SJCRH30 (cell line): ENCODE measurements around the gene NUB1. TPM values are rescaled to one million over a fixed set of nuclear protein-coding genes. Genes with fewer than 3 reads are reported as not detected.
A peak's percentile ranks its signal among the peaks of the same experiment; 100 is the strongest.

Source experiments
- DNase-seq, 2 experiments: peaks; one replicate each; pipeline ENCODE4 v3.0.0-alpha.2; 2015 to 2020
- H3K27ac ChIP-seq: fragments of 250-450 bp; sonication (Bioruptor Pico); 2 replicates; pipeline ENCODE4 v1.5.1; 2020; ENCODE audit warnings: mild to moderate bottlenecking, moderate library complexity
- H3K27me3 ChIP-seq: fragments of 250-450 bp; sonication (Bioruptor Pico); 2 replicates; pipeline ENCODE4 v1.5.1; 2020; ENCODE audit warnings: mild to moderate bottlenecking, moderate library complexity
- H3K36me3 ChIP-seq: fragments of 250-450 bp; sonication (Bioruptor Pico); 2 replicates; pipeline ENCODE4 v1.5.1; 2020; ENCODE audit warnings: mild to moderate bottlenecking, moderate library complexity
- H3K4me1 ChIP-seq: fragments of 250-450 bp; sonication (Bioruptor Pico); 2 replicates; pipeline ENCODE4 v1.5.1; 2020; ENCODE audit warnings: mild to moderate bottlenecking, moderate library complexity
- H3K4me3 ChIP-seq: fragments of 250-450 bp; sonication (Bioruptor Pico); 2 replicates; pipeline ENCODE4 v1.5.1; 2020; ENCODE audit warnings: mild to moderate bottlenecking, moderate library complexity
- H3K9me3 ChIP-seq: fragments of 250-450 bp; sonication (Bioruptor Pico); replicated peaks from 2 replicates; pipeline ENCODE4 v1.5.1; 2020; ENCODE audit warnings: mild to moderate bottlenecking, moderate library complexity
- total RNA-seq: library from RNA; depleted of rRNA; stranded (reverse); fragments of >200 nt; shearing (Covaris generic); gene quantifications from 2 replicates; pipeline ENCODE4 v1.2.3, GENCODE V29; 2014

Gene NUB1
- total RNA-seq, 1 experiment from 2014 or later, result 61.5 TPM

- DNase-seq, result no peak
- no peaks in the 10 kb centered on the region for H3K27me3 ChIP-seq
- no peaks in the 10 kb centered on the region for H3K36me3 ChIP-seq
- H3K9me3 ChIP-seq, result 0 out of 2 replicates have a peak, but pooled peaks cover 4% of the 10 kb centered on the region
- no peaks in the 10 kb centered on the region for H3K4me1 ChIP-seq
- H3K4me3 ChIP-seq, result no peak overlapping the region
- H3K27ac ChIP-seq, result no peak overlapping the region
Measured at GRCh38 chr7:151308791-151309190, 32.8 kb upstream of the NUB1 start.

GRCh38 chr7:151309311-151309710 lies 32.3 kb upstream of the NUB1 start:
- 0 out of 2 replicates have a peak, but pooled peaks cover 4% of the 10 kb centered on the region for H3K9me3 ChIP-seq
- peak; percentile 24 to 28 for DNase-seq
- H3K36me3 ChIP-seq, result no peaks in the 10 kb centered on the region
- H3K27ac ChIP-seq, result no peak overlapping the region
- H3K4me3 ChIP-seq, result no peak overlapping the region
- H3K27me3 ChIP-seq, result no peaks in the 10 kb centered on the region
- H3K4me1 ChIP-seq, result no peaks in the 10 kb centered on the region

GRCh38 chr7:151310578-151310977 lies 31.0 kb upstream of the NUB1 start:
- peak in 1 of 2 experiments; percentile 57 for DNase-seq
- Histone ChIP-seq H3K36me3 (no peaks in the 10 kb centered on the region), H3K27ac (no peak overlapping the region), H3K27me3 (no peaks in the 10 kb centered on the region), H3K4me3 (no peak overlapping the region), H3K9me3 (0 out of 2 replicates have a peak, but pooled peaks cover 4% of the 10 kb centered on the region), H3K4me1 (no peaks in the 10 kb centered on the region)

GRCh38 chr7:151311294-151311864 lies 30.2 kb upstream of the NUB1 start:
- Histone ChIP-seq H3K4me1 (no peaks in the 10 kb centered on the region), H3K36me3 (no peaks in the 10 kb centered on the region), H3K27me3 (no peaks in the 10 kb centered on the region), H3K9me3 (0 out of 2 replicates have a peak, but pooled peaks cover 4% of the 10 kb centered on the region), H3K4me3 (no peak overlapping the region), H3K27ac (no peak overlapping the region)
- DNase-seq, result peak; percentile 60 to 69

GRCh38 chr7:151312356-151312755 lies 29.3 kb upstream of the NUB1 start:
- no peak for DNase-seq
- Histone ChIP-seq H3K27ac (no peak overlapping the region), H3K36me3 (no peaks in the 10 kb centered on the region), H3K27me3 (no peaks in the 10 kb centered on the region), H3K9me3 (0 out of 2 replicates have a peak, but pooled peaks cover 4% of the 10 kb centered on the region), H3K4me1 (no peaks in the 10 kb centered on the region), H3K4me3 (no peak overlapping the region)

GRCh38 chr7:151312831-151313809 lies 28.5 kb upstream of the NUB1 start:
- H3K27ac ChIP-seq, result no peak overlapping the region

GRCh38 chr7:151313857-151314256 lies 27.8 kb upstream of the NUB1 start:
- Histone ChIP-seq H3K27ac (no peak overlapping the region), H3K4me3 (no peak overlapping the region), H3K36me3 (no peaks in the 10 kb centered on the region), H3K4me1 (no peaks in the 10 kb centered on the region), H3K9me3 (0 out of 2 replicates have a peak, but pooled peaks cover 4% of the 10 kb centered on the region), H3K27me3 (no peaks in the 10 kb centered on the region)
- no peak for DNase-seq

More at GRCh38 chr7:151312831-151313809, 28.5 kb upstream of the NUB1 start:
- Histone ChIP-seq H3K27me3 (no peaks in the 10 kb centered on the region), H3K4me1 (no peaks in the 10 kb centered on the region), H3K9me3 (0 out of 2 replicates have a peak, but pooled peaks cover 4% of the 10 kb centered on the region), H3K36me3 (no peaks in the 10 kb centered on the region), H3K4me3 (no peak overlapping the region)
- no peak for DNase-seq

- no peaks in the 10 kb centered on the region for H3K4me1 ChIP-seq
- 0 out of 2 replicates have a peak, but pooled peaks cover 4% of the 10 kb centered on the region for H3K9me3 ChIP-seq
- H3K36me3 ChIP-seq, result no peaks in the 10 kb centered on the region
- H3K27me3 ChIP-seq, result no peaks in the 10 kb centered on the region
- H3K27ac ChIP-seq, result no peak overlapping the region
- H3K4me3 ChIP-seq, result no peak overlapping the region
- DNase-seq, result no peak
Measured at GRCh38 chr7:151314401-151314800, 27.2 kb upstream of the NUB1 start.

GRCh38 chr7:151315038-151315655 lies 26.5 kb upstream of the NUB1 start:
- Histone ChIP-seq H3K4me1 (no peaks in the 10 kb centered on the region), H3K9me3 (0 out of 2 replicates have a peak, but pooled peaks cover 4% of the 10 kb centered on the region), H3K27me3 (no peaks in the 10 kb centered on the region), H3K36me3 (no peaks in the 10 kb centered on the region), H3K27ac (no peak overlapping the region), H3K4me3 (no peak overlapping the region)
- peak; percentile 70 to 85 for DNase-seq

GRCh38 chr7:151316896-151317295 lies 24.7 kb upstream of the NUB1 start:
- Histone ChIP-seq H3K4me1 (no peaks in the 10 kb centered on the region), H3K4me3 (no peak overlapping the region), H3K36me3 (no peaks in the 10 kb centered on the region), H3K27me3 (no peaks in the 10 kb centered on the region), H3K9me3 (0 out of 2 replicates have a peak, but pooled peaks cover 3% of the 10 kb centered on the region), H3K27ac (no peak overlapping the region)
- DNase-seq, result no peak

GRCh38 chr7:151317936-151318335 lies 23.7 kb upstream of the NUB1 start:
- Histone ChIP-seq H3K4me1 (no peaks in the 10 kb centered on the region), H3K27me3 (no peaks in the 10 kb centered on the region), H3K9me3 (0 out of 2 replicates have a peak, but pooled peaks cover 3% of the 10 kb centered on the region), H3K4me3 (no peak overlapping the region), H3K27ac (no peak overlapping the region), H3K36me3 (no peaks in the 10 kb centered on the region)
- DNase-seq, result no peak

GRCh38 chr7:151319189-151319588 lies 22.4 kb upstream of the NUB1 start:
- no peak overlapping the region for H3K4me3 ChIP-seq
- H3K9me3 ChIP-seq, result 0 out of 2 replicates have a peak, but pooled peaks cover 3% of the 10 kb centered on the region
- no peak for DNase-seq
- H3K4me1 ChIP-seq, result no peaks in the 10 kb centered on the region
- no peaks in the 10 kb centered on the region for H3K36me3 ChIP-seq
- H3K27me3 ChIP-seq, result no peaks in the 10 kb centered on the region
- H3K27ac ChIP-seq, result no peak overlapping the region

- no peak overlapping the region for H3K4me3 ChIP-seq
- H3K27me3 ChIP-seq, result no peaks in the 10 kb centered on the region
- H3K4me1 ChIP-seq, result no peaks in the 10 kb centered on the region
- 0 out of 2 replicates have a peak, but pooled peaks cover 3% of the 10 kb centered on the region for H3K9me3 ChIP-seq
- H3K36me3 ChIP-seq, result no peaks in the 10 kb centered on the region; the same call in 1 of the 2 replicates
- H3K27ac ChIP-seq, result no peak overlapping the region
- no peak for DNase-seq
Measured at GRCh38 chr7:151320263-151320845, 21.3 kb upstream of the NUB1 start.

- Histone ChIP-seq H3K9me3 (0 out of 2 replicates have a peak, but pooled peaks cover 3% of the 10 kb centered on the region), H3K4me3 (no peak overlapping the region), H3K36me3 (no peaks in the 10 kb centered on the region; the same call in 1 of the 2 replicates), H3K27me3 (no peaks in the 10 kb centered on the region), H3K27ac (no peak overlapping the region), H3K4me1 (no peaks in the 10 kb centered on the region)
- DNase-seq, result no peak
Measured at GRCh38 chr7:151321341-151321740, 20.3 kb upstream of the NUB1 start.
